Large intestine (tissue), 3 donors: Measurements from ENCODE around the gene PLEKHG4B. TPM values are rescaled to one million over a fixed set of nuclear protein-coding genes. Genes with fewer than 3 reads are reported as not detected.

Experiments
- DNase-seq, 2 donors: peaks; one replicate each; pipeline versions ENCODE4 v3.0.0 to v3.0.0-alpha.2; 2013
- H3K27ac ChIP-seq: one replicate; pipeline ENCODE4 v1.5.1; 2013; ENCODE audit warnings: low read length
- H3K27me3 ChIP-seq: 2 replicates; pipeline ENCODE4 v1.6.1; 2013; ENCODE audit warnings: low read length; ENCODE audit not compliant: control insufficient read depth, insufficient read depth
- H3K36me3 ChIP-seq: 2 replicates; pipeline ENCODE4 v1.6.1; 2013; ENCODE audit warnings: low read length; ENCODE audit not compliant: control insufficient read depth, insufficient read depth
- H3K4me1 ChIP-seq: one replicate; pipeline ENCODE4 v1.6.1; 2013; ENCODE audit warnings: low read length; ENCODE audit not compliant: control insufficient read depth, insufficient read depth
- H3K4me3 ChIP-seq: one replicate; pipeline ENCODE4 v1.5.1; 2013; ENCODE audit warnings: low read length
- H3K9me3 ChIP-seq: one replicate; pipeline ENCODE4 v1.6.1; 2013; ENCODE audit warnings: mild to moderate bottlenecking, low read depth, low read length, moderate library complexity; ENCODE audit not compliant: control insufficient read depth
- WGBS: methylation state at CpG from one replicate; pipeline ENCODE4 v1.1.5; 2013; ENCODE audit warnings: low lambda C conversion rate; ENCODE audit not compliant: insufficient coverage; 5-methylcytosine and 5-hydroxymethylcytosine counted together
- polyA plus RNA-seq: library from polyadenylated mRNA; unstranded; fragments of 120-200 nt; gene quantifications from one replicate; pipeline ENCODE4 v1.2.1, GENCODE V29; 2013

Gene PLEKHG4B
- polyA plus RNA-seq, 1 donor: 2.0 TPM

DNA sequence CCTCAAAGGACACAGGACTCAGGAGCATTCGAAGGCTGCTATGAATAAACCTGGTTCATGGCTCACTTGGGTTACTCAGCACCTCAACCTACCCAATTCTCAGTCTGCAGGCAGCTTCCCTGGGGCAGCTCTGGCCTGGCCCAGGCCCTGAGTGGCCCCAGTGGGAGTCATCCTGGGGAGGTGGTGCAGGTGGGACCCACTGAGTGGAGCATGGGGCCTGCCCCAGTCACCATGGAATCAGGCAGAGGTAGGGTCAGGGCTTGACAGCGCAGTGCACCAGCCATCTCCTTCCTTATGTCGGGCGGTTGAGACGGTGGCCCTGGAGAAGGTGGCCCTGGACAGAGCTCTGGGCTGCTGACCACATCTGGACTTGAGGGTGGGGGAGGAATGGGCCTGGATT lies 19.2 kb downstream of the PLEKHG4B start:
- Histone ChIP-seq H3K36me3 (no peaks in the 10 kb centered on the region), H3K27ac (no peak overlapping the region), H3K9me3 (no peaks in the 10 kb centered on the region), H3K27me3 (no peaks in the 10 kb centered on the region), H3K4me3 (no peak overlapping the region), H3K4me1 (no peaks in the 10 kb centered on the region)
- no CpG with 5 or more reads among the region's 5 CpGs for WGBS
- DNase-seq: no peak

DNA sequence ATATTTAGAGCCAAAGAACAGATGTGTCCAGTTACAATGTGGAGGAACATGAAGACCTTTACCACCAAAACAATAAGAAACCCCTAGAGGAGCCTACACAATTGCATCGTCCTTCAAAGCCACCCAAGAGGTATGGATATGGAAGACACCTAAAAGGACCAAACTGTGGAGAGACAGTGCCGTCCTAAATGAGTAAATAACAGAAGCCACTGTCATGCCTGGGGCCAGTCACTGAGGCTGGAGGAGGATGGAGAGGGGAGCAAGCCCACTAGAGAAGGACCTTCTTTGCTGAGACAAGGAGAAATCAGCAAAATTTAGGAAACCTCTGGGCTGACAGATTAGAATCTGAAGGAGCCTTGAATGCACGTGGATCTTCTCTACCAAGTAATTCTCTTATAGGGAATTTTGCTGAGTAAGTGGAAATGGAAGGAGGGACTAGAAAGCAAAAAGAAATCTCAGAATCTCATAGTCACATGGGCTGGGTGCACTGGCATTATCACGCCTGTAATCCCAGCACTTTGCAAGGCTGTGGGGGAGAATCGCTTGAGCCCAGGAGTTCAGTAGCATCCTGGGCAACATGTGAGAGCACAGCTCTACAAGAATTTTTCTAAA lies 27.6 kb downstream of the PLEKHG4B start:
- Histone ChIP-seq H3K27me3 (no peaks in the 10 kb centered on the region), H3K27ac (no peak overlapping the region), H3K4me3 (no peak overlapping the region), H3K36me3 (no peaks in the 10 kb centered on the region), H3K9me3 (no peaks in the 10 kb centered on the region), H3K4me1 (no peaks in the 10 kb centered on the region)
- no CpG with 5 or more reads among the region's 5 CpGs for WGBS
- no peak for DNase-seq

DNA sequence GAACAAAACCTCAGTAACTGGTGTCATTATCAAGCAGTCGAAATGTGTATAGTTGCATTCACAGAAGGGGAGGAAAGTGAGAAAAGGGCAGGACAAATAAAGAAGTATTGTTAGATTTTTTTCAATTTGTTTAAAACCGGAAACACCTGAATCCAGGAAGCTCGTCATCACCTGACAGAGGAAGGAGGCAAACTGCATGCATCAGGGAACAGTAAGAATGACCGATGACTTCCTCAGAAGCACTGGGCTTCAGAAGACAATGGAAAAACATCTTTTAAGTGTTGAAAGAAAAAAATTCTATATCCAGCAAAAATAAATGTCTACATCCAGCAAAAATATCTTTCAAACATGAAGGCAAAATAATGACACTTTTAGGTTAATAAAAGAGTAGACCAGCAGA lies 29.5 kb downstream of the PLEKHG4B start:
- Histone ChIP-seq H3K4me1 (no peaks in the 10 kb centered on the region), H3K9me3 (no peaks in the 10 kb centered on the region), H3K4me3 (no peak overlapping the region), H3K27me3 (no peaks in the 10 kb centered on the region), H3K27ac (no peak overlapping the region), H3K36me3 (no peaks in the 10 kb centered on the region)
- 100% methylated on average over 4 of the region's 4 CpGs for WGBS
- no peak for DNase-seq

DNA sequence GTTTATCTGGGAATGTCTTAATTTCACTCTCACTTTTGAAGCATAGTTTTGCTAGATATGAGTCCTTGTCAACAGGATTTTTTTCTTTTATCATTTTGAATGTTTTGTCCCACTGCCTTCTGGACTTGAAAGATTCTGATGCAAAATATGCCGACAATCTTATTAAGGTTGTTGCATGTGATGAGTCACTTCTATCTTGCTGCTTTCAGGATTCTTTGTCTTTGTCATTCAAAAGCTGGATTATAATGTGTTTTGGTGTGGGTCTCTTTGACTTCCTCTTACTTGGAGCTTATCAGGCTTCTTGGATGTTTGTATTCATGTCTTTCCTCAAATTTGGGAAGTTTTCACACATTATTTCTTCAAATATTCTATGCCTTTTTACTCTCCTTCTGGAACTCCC lies 33.8 kb downstream of the PLEKHG4B start:
- Histone ChIP-seq H3K27ac (no peak overlapping the region), H3K27me3 (no peaks in the 10 kb centered on the region), H3K4me3 (no peak overlapping the region), H3K4me1 (no peaks in the 10 kb centered on the region), H3K9me3 (no peaks in the 10 kb centered on the region), H3K36me3 (no peaks in the 10 kb centered on the region)
- 100% methylated on average over 1 of the region's 1 CpG for WGBS
- no peak for DNase-seq

DNA sequence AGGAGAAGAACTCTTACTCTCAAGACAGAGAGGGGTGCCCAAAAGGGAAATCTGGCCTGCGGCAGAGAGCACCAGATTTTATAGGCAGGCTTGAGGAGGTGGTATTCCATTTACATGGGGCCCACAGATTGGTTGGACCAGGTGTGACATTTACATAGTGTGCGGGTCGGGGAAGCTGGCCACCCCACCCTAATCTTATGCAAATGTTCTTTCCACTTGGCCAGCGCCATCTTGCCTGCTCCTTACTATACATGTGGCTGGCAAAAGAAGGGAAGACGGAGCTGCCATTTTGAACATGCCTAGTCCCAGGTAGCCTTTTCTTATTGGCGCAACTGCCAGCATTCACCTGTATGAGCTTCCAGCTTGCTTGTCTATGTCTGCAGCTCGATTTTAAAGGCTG lies 34.8 kb downstream of the PLEKHG4B start:
- no CpG with 5 or more reads among the region's 7 CpGs for WGBS
- no peak for DNase-seq
- H3K4me1 ChIP-seq: no peaks in the 10 kb centered on the region
- no peak overlapping the region for H3K27ac ChIP-seq
- no peaks in the 10 kb centered on the region for H3K36me3 ChIP-seq
- no peak overlapping the region for H3K4me3 ChIP-seq
- no peaks in the 10 kb centered on the region for H3K9me3 ChIP-seq
- H3K27me3 ChIP-seq: no peaks in the 10 kb centered on the region

DNA sequence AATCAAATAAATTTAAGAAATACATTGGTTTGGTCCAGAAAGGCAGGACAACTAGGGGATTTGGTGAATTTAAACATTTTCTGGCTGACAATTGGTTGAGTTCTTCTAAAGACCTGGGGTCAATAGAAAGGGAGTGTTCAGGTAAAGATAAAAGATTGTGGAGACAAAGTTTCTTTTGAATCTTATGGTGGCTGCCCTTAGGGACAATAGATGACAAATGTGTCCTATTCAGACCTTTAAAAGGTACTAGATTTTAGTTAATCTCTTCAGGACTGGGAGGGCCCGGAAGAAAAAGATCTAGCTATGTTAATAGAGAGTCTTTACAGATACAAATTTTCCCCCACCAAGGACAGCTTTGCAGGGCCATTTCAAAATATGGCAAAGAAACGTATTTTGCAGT lies 35.9 kb downstream of the PLEKHG4B start:
- WGBS: 83% methylated on average over 1 of the region's 2 CpGs
- Histone ChIP-seq H3K4me1 (no peaks in the 10 kb centered on the region), H3K4me3 (no peak overlapping the region), H3K27ac (no peak overlapping the region), H3K9me3 (no peaks in the 10 kb centered on the region), H3K27me3 (no peaks in the 10 kb centered on the region), H3K36me3 (no peaks in the 10 kb centered on the region)
- DNase-seq: no peak

DNA sequence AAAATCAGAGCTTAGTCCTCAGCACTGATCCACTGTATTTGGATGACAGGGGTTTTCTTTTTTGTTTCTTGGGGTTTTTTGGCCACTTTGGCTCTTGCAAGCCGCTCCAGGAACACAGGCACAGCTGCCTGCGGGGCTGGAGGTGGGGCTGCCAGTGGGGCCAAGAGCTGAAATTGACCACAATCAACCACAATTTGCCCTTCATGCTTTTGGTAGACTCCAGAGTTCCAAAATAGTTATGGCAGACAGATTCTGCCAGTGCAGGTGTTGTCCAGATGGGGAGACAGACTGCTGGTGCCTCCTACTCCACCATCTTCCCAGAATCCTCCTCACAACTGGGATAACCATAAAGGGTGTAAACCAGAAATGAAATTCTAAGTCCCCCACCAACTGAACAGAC lies 36.5 kb downstream of the PLEKHG4B start:
- Histone ChIP-seq H3K9me3 (no peaks in the 10 kb centered on the region), H3K27ac (no peak overlapping the region), H3K4me1 (no peaks in the 10 kb centered on the region), H3K27me3 (no peaks in the 10 kb centered on the region), H3K4me3 (no peak overlapping the region), H3K36me3 (no peaks in the 10 kb centered on the region)
- no peak for DNase-seq
- WGBS: no CpG with 5 or more reads among the region's 2 CpGs

DNA sequence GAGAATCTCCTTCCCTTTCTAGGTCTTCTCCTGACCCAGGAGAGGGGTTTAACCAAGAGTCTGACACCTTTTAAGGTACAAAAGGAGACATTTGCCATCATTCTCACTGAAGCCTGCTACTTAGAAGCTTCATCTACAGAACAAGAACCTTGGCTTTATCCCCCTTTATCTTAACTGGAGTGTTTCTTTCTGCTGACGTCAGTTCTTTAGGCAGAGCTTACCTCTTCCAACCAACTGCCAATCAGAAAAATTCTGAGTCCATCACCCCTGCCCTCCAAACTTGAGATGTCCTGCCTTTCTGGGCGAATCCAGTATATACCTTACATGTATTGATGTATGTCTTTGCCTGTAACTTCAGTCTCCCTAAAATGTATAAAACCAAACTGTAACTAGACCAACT lies 37.2 kb downstream of the PLEKHG4B start:
- Histone ChIP-seq H3K4me1 (no peaks in the 10 kb centered on the region), H3K9me3 (no peaks in the 10 kb centered on the region), H3K27ac (no peak overlapping the region), H3K36me3 (no peaks in the 10 kb centered on the region), H3K4me3 (no peak overlapping the region), H3K27me3 (no peaks in the 10 kb centered on the region)
- DNase-seq: no peak
- WGBS: no CpG with 5 or more reads among the region's 2 CpGs

DNA sequence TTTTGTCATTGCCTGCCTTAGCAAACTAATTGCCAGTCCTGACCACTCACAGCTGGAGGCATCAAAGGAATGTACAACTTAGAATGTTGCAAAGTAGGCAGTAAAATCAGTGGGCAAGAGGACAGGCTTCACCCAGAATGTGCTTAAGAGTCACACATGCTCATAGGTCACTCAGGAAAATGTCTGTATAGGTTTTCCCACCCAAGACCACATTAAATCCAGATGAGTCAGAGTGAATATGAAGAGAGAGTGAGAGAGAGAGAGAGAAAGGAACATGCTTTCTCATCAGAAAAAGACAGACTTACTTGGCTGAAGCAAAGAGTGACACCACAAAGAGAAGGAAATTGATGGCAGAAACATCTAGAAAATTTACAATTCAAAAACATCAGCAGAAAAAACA lies 37.9 kb downstream of the PLEKHG4B start:
- no peak for DNase-seq
- Histone ChIP-seq H3K9me3 (no peaks in the 10 kb centered on the region), H3K27ac (no peak overlapping the region), H3K27me3 (no peaks in the 10 kb centered on the region), H3K36me3 (no peaks in the 10 kb centered on the region), H3K4me1 (no peaks in the 10 kb centered on the region), H3K4me3 (no peak overlapping the region)

DNA sequence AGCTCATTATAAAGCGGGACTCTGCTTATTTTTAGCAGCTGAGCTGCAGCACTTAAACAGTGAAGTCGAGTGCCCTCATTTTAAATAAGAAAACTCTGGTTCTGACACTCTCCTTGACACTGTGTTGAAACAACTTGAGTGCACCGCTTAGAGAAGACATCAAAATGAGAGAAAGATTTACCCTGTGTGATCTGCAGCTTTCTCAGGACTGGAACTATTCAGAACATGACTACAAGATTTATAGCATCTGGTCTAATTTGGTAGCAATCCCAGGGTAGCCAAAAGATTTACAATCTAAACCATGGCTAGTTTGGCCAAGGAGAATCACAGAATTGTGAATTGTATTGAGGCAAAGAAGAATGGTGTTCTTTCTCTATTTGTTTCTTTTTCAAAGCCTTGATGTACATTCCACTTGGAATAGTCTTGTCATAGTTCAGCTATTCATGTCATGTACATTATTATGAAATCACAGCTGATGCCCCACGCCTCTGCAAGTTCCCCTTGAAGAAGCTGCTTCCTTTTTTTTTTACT lies 38.7 kb downstream of the PLEKHG4B start:
- no peaks in the 10 kb centered on the region for H3K36me3 ChIP-seq
- WGBS: 60% methylated on average over 1 of the region's 4 CpGs
- H3K4me1 ChIP-seq: no peaks in the 10 kb centered on the region
- H3K9me3 ChIP-seq: no peaks in the 10 kb centered on the region
- H3K4me3 ChIP-seq: no peak overlapping the region
- no peak for DNase-seq
- no peak overlapping the region for H3K27ac ChIP-seq
- no peaks in the 10 kb centered on the region for H3K27me3 ChIP-seq

DNA sequence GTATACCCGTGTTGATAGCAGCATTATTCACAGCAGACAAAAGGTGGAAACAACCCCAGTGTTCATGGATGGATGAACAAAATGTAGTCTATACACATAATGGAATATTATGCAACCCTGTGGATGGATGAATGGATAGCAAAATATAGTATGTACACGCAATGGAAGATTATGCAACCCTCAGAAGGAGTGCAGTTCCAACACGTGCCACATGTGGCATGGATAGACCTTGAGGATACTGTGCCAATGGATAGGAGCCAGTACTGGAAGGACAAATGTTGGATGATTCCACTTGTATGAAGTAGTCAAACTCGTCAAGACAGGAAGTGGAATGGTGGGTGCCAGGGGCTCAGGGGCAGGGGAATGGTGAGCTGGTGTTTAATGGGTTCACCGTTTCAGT lies 44.9 kb downstream of the PLEKHG4B start:
- Histone ChIP-seq H3K27me3 (no peaks in the 10 kb centered on the region), H3K27ac (no peak overlapping the region), H3K4me3 (no peak overlapping the region), H3K9me3 (no peaks in the 10 kb centered on the region), H3K4me1 (no peaks in the 10 kb centered on the region), H3K36me3 (no peaks in the 10 kb centered on the region)
- WGBS: 95% methylated on average over 3 of the region's 5 CpGs
- no peak for DNase-seq
